SJCRH30 (cell line): ENCODE data around the gene CFAP299. TPM values are rescaled to one million over a fixed set of nuclear protein-coding genes. Genes with fewer than 3 reads are reported as not detected.

Source experiments
- DNase-seq, 2 experiments: peaks; one replicate each; pipeline ENCODE4 v3.0.0-alpha.2; 2015 to 2020
- H3K27ac ChIP-seq: fragments of 250-450 bp; sonication (Bioruptor Pico); 2 replicates; pipeline ENCODE4 v1.5.1; 2020; ENCODE audit warnings: mild to moderate bottlenecking, moderate library complexity
- H3K27me3 ChIP-seq: fragments of 250-450 bp; sonication (Bioruptor Pico); 2 replicates; pipeline ENCODE4 v1.5.1; 2020; ENCODE audit warnings: mild to moderate bottlenecking, moderate library complexity
- H3K36me3 ChIP-seq: fragments of 250-450 bp; sonication (Bioruptor Pico); 2 replicates; pipeline ENCODE4 v1.5.1; 2020; ENCODE audit warnings: mild to moderate bottlenecking, moderate library complexity
- H3K4me1 ChIP-seq: fragments of 250-450 bp; sonication (Bioruptor Pico); 2 replicates; pipeline ENCODE4 v1.5.1; 2020; ENCODE audit warnings: mild to moderate bottlenecking, moderate library complexity
- H3K4me3 ChIP-seq: fragments of 250-450 bp; sonication (Bioruptor Pico); 2 replicates; pipeline ENCODE4 v1.5.1; 2020; ENCODE audit warnings: mild to moderate bottlenecking, moderate library complexity
- H3K9me3 ChIP-seq: fragments of 250-450 bp; sonication (Bioruptor Pico); replicated peaks from 2 replicates; pipeline ENCODE4 v1.5.1; 2020; ENCODE audit warnings: mild to moderate bottlenecking, moderate library complexity
- total RNA-seq: library from RNA; depleted of rRNA; stranded (reverse); fragments of >200 nt; shearing (Covaris generic); gene quantifications from 2 replicates; pipeline ENCODE4 v1.2.3, GENCODE V29; 2014

Gene CFAP299
- total RNA-seq, 1 experiment from 2014 or later = not detected

DNA sequence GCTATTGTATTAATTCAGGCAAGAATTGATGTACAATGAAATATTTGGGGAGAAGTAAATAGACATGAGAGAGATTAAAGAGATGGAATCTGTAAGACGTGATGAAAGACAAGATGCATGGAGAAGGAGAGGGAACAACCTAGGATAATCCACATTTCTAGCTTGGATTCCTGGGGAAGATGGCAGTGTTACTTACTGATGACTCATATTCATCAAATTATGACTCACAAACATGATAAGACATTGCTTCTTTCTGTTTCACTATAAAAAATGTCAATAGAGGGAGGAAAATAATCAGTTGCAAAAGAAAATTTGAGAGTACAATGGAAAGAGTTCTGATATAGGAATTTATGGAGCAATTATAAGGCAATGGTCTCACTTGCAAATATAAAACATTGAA is 590.9 kb downstream of the CFAP299 start:
- DNase-seq = no peak
- peaks cover 19% of the 10 kb centered on the region for H3K4me1 ChIP-seq
- no peak overlapping the region for H3K4me3 ChIP-seq
- H3K27me3 ChIP-seq = no peaks in the 10 kb centered on the region
- H3K9me3 ChIP-seq = no peaks in the 10 kb centered on the region
- no peak overlapping the region for H3K27ac ChIP-seq
- H3K36me3 ChIP-seq = no peaks in the 10 kb centered on the region

GRCh38 chr4:80926891-80927290 is 591.4 kb downstream of the CFAP299 start:
- Histone ChIP-seq H3K27ac (no peak overlapping the region), H3K36me3 (no peaks in the 10 kb centered on the region), H3K4me3 (no peak overlapping the region), H3K27me3 (no peaks in the 10 kb centered on the region), H3K4me1 (peaks cover 19% of the 10 kb centered on the region), H3K9me3 (no peaks in the 10 kb centered on the region)
- DNase-seq = no peak

- Histone ChIP-seq H3K27ac (no peak overlapping the region), H3K4me1 (peaks cover 16% of the 10 kb centered on the region), H3K36me3 (no peaks in the 10 kb centered on the region), H3K27me3 (no peaks in the 10 kb centered on the region), H3K4me3 (no peak overlapping the region), H3K9me3 (no peaks in the 10 kb centered on the region)
- DNase-seq = no peak
These were observed 591.9 kb downstream of the CFAP299 start for GRCh38 chr4:80927420-80927819.

DNA sequence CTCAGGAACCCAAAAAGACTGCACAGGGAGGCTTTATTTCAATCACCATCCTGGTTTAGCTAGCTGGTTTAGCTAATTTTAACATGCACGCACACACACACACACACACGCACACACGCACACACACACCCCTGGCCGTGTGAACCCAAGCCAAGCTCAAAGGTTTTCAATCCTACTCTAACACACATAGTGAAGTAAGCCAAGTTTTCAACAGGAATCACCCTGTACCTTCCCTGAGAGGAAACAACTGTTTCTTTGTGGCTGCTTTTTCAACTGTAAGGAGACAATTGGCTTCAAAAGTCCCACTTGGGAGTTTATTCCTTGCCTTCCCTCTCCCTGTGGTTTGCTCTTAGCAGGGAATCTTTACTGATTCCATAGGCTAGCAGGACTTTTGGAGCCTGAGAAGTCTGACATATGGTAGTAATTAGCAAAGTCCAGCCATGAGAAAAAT is 596.1 kb downstream of the CFAP299 start:
- Histone ChIP-seq H3K27ac (no peak overlapping the region), H3K4me1 (peaks cover 7% of the 10 kb centered on the region; the same call in 1 of the 2 replicates), H3K9me3 (no peaks in the 10 kb centered on the region), H3K36me3 (no peaks in the 10 kb centered on the region), H3K27me3 (no peaks in the 10 kb centered on the region), H3K4me3 (no peak overlapping the region)
- peak; percentile 35 to 55 for DNase-seq

DNA sequence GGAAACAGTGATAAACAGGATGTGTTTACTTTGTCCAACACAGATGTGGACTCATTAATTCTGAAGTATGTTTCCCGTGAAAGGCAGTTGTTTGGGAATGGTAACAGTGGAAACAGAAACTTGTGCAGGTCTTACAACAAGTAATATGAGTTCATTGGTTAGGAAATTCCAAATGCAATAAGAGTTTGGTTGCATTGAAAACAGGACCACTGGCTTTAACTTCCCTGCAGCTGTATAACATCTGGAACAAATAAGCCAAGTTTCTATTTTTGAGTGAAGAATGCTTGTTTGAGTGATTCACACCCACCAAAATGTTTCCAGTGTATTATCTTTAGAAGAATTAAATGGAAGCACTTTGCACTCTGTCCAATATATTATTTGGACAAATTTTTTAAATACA is 612.6 kb downstream of the CFAP299 start:
- Histone ChIP-seq H3K4me3 (no peak overlapping the region), H3K27ac (no peak overlapping the region), H3K4me1 (peaks cover 13% of the 10 kb centered on the region), H3K9me3 (no peaks in the 10 kb centered on the region), H3K36me3 (no peaks in the 10 kb centered on the region), H3K27me3 (no peaks in the 10 kb centered on the region)
- no peak for DNase-seq

DNA sequence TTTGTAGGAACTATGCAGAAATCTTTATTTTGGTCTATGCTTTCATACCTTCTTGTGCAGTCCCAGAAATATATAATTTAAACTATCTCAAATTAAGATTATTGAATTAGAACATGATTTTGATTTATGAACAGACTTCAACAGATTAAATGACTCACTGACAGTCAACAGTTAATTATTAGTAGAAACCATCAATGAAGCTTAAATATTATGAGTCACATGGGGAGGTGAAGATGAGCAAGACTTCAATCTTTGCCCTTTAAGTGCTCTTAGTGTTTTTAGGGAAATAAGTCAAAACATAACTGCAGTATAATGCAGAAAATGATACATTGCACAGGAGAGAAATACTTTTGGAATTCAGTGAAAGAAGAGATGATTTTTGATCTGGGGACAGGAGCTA is 613.5 kb downstream of the CFAP299 start:
- DNase-seq = no peak
- H3K27me3 ChIP-seq = no peaks in the 10 kb centered on the region
- H3K36me3 ChIP-seq = no peaks in the 10 kb centered on the region
- peaks cover 16% of the 10 kb centered on the region for H3K4me1 ChIP-seq
- H3K27ac ChIP-seq = no peak overlapping the region
- no peaks in the 10 kb centered on the region for H3K9me3 ChIP-seq
- H3K4me3 ChIP-seq = no peak overlapping the region

GRCh38 chr4:80956421-80956820 is 620.9 kb downstream of the CFAP299 start:
- no peak overlapping the region for H3K4me3 ChIP-seq
- H3K4me1 ChIP-seq = peaks cover 31% of the 10 kb centered on the region
- DNase-seq = peak; percentile 78 to 87

GRCh38 chr4:80963051-80963450 is 627.5 kb downstream of the CFAP299 start:
- DNase-seq = no peak
- no peaks in the 10 kb centered on the region for H3K9me3 ChIP-seq
- H3K36me3 ChIP-seq = no peaks in the 10 kb centered on the region
- no peak overlapping the region for H3K4me3 ChIP-seq
- no peaks in the 10 kb centered on the region for H3K27me3 ChIP-seq
- no peak overlapping the region for H3K27ac ChIP-seq
- peaks cover 3% of the 10 kb centered on the region; the same call in 1 of the 2 replicates for H3K4me1 ChIP-seq

More at GRCh38 chr4:80956421-80956820, 620.9 kb downstream of the CFAP299 start:
- Histone ChIP-seq H3K36me3 (no peaks in the 10 kb centered on the region), H3K9me3 (no peaks in the 10 kb centered on the region), H3K27me3 (no peaks in the 10 kb centered on the region), H3K27ac (peak overlapping the region; percentile 40)

DNA sequence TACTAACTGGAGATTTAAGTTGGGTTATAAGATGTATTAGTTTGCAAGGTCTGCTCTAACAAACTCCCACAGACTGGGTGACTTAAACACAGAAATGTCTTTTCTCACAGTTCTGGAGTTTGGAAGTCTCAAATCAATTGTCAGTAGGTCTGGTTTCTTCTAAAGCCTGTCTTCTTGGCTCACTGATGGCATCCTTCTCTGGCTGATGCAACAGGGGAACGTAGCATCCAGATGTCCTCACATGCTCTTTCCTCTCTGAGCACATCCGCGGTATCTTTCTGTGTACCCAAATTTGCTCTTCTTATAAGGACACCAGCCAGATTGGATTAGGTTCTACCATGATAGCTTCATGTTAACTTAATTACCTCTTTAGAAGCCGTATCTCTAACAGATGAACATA is 631.8 kb downstream of the CFAP299 start:
- H3K27ac ChIP-seq = no peak overlapping the region
- no peak overlapping the region for H3K4me3 ChIP-seq
- H3K9me3 ChIP-seq = no peaks in the 10 kb centered on the region
- H3K4me1 ChIP-seq = no peaks in the 10 kb centered on the region
- H3K27me3 ChIP-seq = no peaks in the 10 kb centered on the region
- no peak for DNase-seq
- H3K36me3 ChIP-seq = no peaks in the 10 kb centered on the region

GRCh38 chr4:80980239-80980638 is 644.7 kb downstream of the CFAP299 start:
- H3K36me3 ChIP-seq = no peaks in the 10 kb centered on the region
- no peaks in the 10 kb centered on the region for H3K27me3 ChIP-seq

DNA sequence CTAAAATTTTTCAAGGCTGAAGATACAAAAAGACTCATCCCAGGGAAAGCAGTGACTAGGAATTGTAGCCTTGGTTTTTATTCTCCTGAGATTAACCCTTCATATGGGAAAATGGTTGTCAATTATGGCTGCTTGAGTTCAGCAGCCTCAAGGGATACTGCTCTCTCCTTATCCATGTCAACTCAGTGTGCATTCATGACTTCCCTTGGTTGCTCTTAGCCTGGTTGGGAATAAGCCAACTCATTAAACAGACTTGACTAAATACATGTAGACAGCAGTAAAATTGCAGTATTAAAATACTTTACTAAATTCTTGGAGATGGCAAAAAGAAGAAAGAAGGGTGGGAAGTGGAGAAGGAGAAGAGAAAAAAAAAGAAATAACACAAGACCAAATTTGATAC is 650.5 kb downstream of the CFAP299 start:
- no peaks in the 10 kb centered on the region for H3K9me3 ChIP-seq
- H3K4me3 ChIP-seq = no peak overlapping the region
- H3K27ac ChIP-seq = no peak overlapping the region
- no peak for DNase-seq
- H3K36me3 ChIP-seq = no peaks in the 10 kb centered on the region
- H3K27me3 ChIP-seq = no peaks in the 10 kb centered on the region
- no peaks in the 10 kb centered on the region for H3K4me1 ChIP-seq

More at GRCh38 chr4:80980239-80980638, 644.7 kb downstream of the CFAP299 start:
- Histone ChIP-seq H3K4me3 (no peak overlapping the region), H3K27ac (no peak overlapping the region), H3K9me3 (no peaks in the 10 kb centered on the region), H3K4me1 (no peaks in the 10 kb centered on the region)
- DNase-seq = no peak

DNA sequence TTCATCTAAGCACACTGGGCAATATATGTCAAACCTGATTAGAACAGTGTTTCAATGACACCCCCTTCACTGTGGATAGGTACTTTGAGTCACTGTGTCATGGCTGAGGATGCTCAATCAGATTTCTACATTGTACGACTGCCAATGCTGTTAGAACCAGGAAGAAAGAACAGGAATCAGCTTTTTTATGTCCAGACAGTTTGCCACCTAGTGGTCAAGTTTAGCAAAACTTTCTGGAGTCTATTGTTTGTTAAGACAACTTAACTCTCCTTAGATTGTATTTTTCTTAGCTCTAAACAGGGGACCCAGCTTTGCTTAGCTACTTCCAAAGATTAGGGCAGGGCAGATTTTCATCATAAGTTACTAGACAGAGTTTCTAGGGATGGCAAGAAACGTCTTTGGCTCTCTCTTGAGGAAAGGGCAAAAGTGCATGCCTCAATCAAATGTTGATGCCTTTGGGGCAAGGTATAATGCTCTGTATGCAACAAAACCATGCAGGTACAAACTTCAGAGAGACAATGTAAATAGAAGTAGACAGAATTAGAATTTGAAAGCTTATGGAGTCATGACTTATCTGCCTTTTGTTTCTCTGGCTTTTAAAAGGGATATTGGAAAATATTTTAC is 654.5 kb downstream of the CFAP299 start:
- Histone ChIP-seq H3K9me3 (no peaks in the 10 kb centered on the region), H3K4me1 (no peaks in the 10 kb centered on the region), H3K27me3 (no peaks in the 10 kb centered on the region), H3K27ac (no peak overlapping the region), H3K36me3 (no peaks in the 10 kb centered on the region), H3K4me3 (no peak overlapping the region)
- peak; percentile 38 to 80 for DNase-seq

DNA sequence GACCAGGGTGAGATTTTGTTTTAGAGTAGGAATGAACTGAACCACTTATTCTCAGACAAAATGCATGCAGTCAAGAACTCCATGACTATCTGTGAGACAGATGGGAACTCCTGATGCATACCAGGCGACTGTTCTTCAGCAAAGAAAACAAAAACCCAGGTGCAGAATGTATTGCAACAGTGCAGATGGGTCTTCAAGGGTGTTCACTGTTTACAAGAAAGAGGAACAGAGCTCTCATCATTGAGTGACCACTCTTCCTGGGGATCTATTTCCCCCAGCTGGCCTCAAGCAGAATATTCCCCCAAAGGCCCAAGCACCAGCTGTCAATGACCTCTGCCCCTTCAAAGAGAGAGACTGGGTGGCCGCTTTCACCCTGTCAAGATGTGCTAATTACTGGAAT is 655.3 kb downstream of the CFAP299 start:
- no peaks in the 10 kb centered on the region for H3K4me1 ChIP-seq
- peak; percentile 15 to 20 for DNase-seq
- no peak overlapping the region for H3K27ac ChIP-seq
- H3K27me3 ChIP-seq = no peaks in the 10 kb centered on the region
- H3K9me3 ChIP-seq = no peaks in the 10 kb centered on the region
- H3K36me3 ChIP-seq = no peaks in the 10 kb centered on the region
- H3K4me3 ChIP-seq = no peak overlapping the region

GRCh38 chr4:80999943-81000342 is 664.4 kb downstream of the CFAP299 start:
- Histone ChIP-seq H3K4me1 (no peaks in the 10 kb centered on the region), H3K36me3 (no peaks in the 10 kb centered on the region; the same call in 1 of the 2 replicates), H3K9me3 (no peaks in the 10 kb centered on the region), H3K4me3 (no peak overlapping the region), H3K27me3 (no peaks in the 10 kb centered on the region), H3K27ac (no peak overlapping the region)
- DNase-seq = no peak

- Histone ChIP-seq H3K27ac (no peak overlapping the region), H3K27me3 (no peaks in the 10 kb centered on the region), H3K9me3 (no peaks in the 10 kb centered on the region), H3K4me1 (no peaks in the 10 kb centered on the region), H3K4me3 (no peak overlapping the region), H3K36me3 (no peaks in the 10 kb centered on the region; the same call in 1 of the 2 replicates)
- no peak for DNase-seq
These were observed 668.1 kb downstream of the CFAP299 start for GRCh38 chr4:81003597-81004111.

GRCh38 chr4:81007417-81007816 is 671.9 kb downstream of the CFAP299 start:
- H3K4me3 ChIP-seq = no peak overlapping the region
- H3K9me3 ChIP-seq = no peaks in the 10 kb centered on the region
- no peaks in the 10 kb centered on the region for H3K4me1 ChIP-seq
- no peaks in the 10 kb centered on the region; the same call in 1 of the 2 replicates for H3K36me3 ChIP-seq
- no peak for DNase-seq
- H3K27me3 ChIP-seq = no peaks in the 10 kb centered on the region
- H3K27ac ChIP-seq = no peak overlapping the region
